Effector memory CD4-positive, alpha-beta T cell (primary cell): Measurements from ENCODE around the gene SLC6A1.

Source experiments
- DNase-seq, 3 donors: peaks; one replicate each; pipeline ENCODE4 v3.0.0-alpha.2; 2020
- H3K27ac ChIP-seq: 2 replicates; pipeline ENCODE4 v1.7.0; 2013; ENCODE audit warnings: mild to moderate bottlenecking, low read length, moderate library complexity; ENCODE audit not compliant: insufficient read depth, poor library complexity, severe bottlenecking
- H3K27me3 ChIP-seq: replicated peaks from 2 replicates; pipeline ENCODE4 v1.7.0; 2013; ENCODE audit warnings: mild to moderate bottlenecking, low read length; ENCODE audit not compliant: insufficient read depth, control insufficient read depth, poor library complexity, severe bottlenecking
- H3K36me3 ChIP-seq: 2 replicates; pipeline ENCODE4 v1.7.0; 2013; ENCODE audit warnings: mild to moderate bottlenecking, low read length, moderate library complexity; ENCODE audit not compliant: control insufficient read depth, insufficient read depth
- H3K4me1 ChIP-seq: 2 replicates; pipeline ENCODE4 v1.7.0; 2013; ENCODE audit warnings: low read length, mild to moderate bottlenecking; ENCODE audit not compliant: control insufficient read depth, insufficient read depth, poor library complexity, severe bottlenecking
- H3K4me3 ChIP-seq: 2 replicates; pipeline ENCODE4 v1.7.0; 2013; ENCODE audit warnings: low read length, low read depth, mild to moderate bottlenecking; ENCODE audit not compliant: insufficient read depth, poor library complexity, severe bottlenecking
- H3K9me3 ChIP-seq: 2 replicates; pipeline ENCODE4 v1.7.0; 2013; ENCODE audit warnings: mild to moderate bottlenecking, low read length, moderate library complexity; ENCODE audit not compliant: control insufficient read depth

Gene SLC6A1

DNA sequence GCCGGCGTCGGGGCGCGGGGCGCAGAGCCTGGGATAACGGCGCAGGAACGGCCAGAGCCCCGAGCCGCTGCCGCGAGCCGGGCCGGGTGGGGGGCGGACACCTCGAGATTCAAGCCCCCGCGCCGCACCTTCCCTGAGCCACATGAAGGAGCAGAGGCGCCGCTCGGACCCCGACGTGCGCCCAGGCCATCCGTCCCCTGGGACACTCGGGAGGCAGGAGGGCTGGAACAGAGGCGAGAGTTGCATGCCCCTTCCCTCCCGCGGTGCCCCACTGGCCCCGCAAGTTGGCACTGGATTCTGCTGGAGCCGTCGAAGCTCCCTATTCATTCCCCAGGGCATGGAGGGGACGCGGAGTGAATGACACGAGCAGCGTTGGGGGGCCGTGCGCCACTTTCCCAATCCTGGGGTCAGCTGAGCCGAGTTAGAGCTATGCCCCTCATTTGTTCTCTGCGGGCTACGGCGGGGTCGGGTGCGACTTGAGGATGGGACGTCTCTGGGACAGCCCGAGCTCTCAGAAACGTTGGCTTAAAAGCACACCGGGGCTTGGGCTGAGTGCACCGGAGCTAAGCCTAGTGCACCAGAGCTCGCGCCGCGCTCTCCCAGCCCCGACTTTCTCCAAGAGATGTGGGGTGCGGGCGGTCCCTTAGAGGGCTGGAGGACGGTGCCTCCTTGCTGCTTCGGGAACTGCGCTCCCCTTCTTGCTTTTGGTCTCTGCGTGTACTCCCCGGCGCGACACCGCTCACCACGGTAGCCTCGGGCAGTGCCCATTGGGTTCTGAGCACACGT lies 588 bp downstream of the SLC6A1 start:
- Histone ChIP-seq H3K9me3 (no peaks in the 10 kb centered on the region), H3K36me3 (no peaks in the 10 kb centered on the region), H3K27ac (no peak overlapping the region), H3K4me1 (peaks cover 8% of the 10 kb centered on the region), H3K4me3 (no peak overlapping the region), H3K27me3 (peaks cover 21% of the 10 kb centered on the region)
- DNase-seq, result no peak

GRCh38 chr3:10993729-10994065 lies 1.1 kb downstream of the SLC6A1 start:
- Histone ChIP-seq H3K4me3 (no peak overlapping the region), H3K27me3 (peaks cover 21% of the 10 kb centered on the region), H3K27ac (no peak overlapping the region), H3K36me3 (no peaks in the 10 kb centered on the region), H3K4me1 (peaks cover 8% of the 10 kb centered on the region), H3K9me3 (no peaks in the 10 kb centered on the region)
- no peak for DNase-seq

DNA sequence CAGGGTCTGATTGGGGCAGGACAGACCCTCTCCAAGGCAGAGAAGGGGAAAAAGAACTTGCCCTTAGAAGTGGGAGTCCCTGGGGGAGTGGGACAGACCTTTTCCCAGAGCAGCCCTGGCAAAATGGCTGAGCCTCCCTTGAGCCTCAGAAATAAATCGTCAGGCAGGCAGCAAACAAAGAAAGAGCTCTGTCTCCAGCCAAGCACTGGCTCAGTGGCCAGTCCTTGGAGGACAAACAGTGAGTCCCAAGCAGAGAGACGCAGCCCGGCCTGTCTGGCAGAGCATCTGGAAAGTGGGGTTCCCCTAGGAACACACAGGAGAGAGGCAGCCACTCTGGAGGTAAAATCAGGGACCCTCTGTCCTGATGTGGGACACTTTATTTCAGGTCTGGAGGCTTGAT lies 1.8 kb downstream of the SLC6A1 start:
- peaks cover 21% of the 10 kb centered on the region for H3K27me3 ChIP-seq
- H3K27ac ChIP-seq, result no peak overlapping the region
- H3K4me1 ChIP-seq, result peaks cover 8% of the 10 kb centered on the region
- H3K4me3 ChIP-seq, result no peak overlapping the region
- DNase-seq, result no peak
- H3K9me3 ChIP-seq, result no peaks in the 10 kb centered on the region
- H3K36me3 ChIP-seq, result no peaks in the 10 kb centered on the region

GRCh38 chr3:10995871-10996270 lies 3.3 kb downstream of the SLC6A1 start:
- Histone ChIP-seq H3K4me3 (no peak overlapping the region), H3K4me1 (peaks cover 8% of the 10 kb centered on the region), H3K27me3 (peaks cover 15% of the 10 kb centered on the region), H3K9me3 (no peaks in the 10 kb centered on the region), H3K27ac (no peak overlapping the region), H3K36me3 (no peaks in the 10 kb centered on the region)
- DNase-seq, result no peak

- no peaks in the 10 kb centered on the region for H3K9me3 ChIP-seq
- no peak overlapping the region for H3K27ac ChIP-seq
- no peaks in the 10 kb centered on the region for H3K36me3 ChIP-seq
- DNase-seq, result no peak
- H3K27me3 ChIP-seq, result peaks cover 9% of the 10 kb centered on the region
- no peak overlapping the region for H3K4me3 ChIP-seq
- H3K4me1 ChIP-seq, result peaks cover 8% of the 10 kb centered on the region
These were observed 3.9 kb downstream of the SLC6A1 start for GRCh38 chr3:10996345-10997013.

- no peak for DNase-seq
- H3K4me3 ChIP-seq, result no peak overlapping the region
- no peaks in the 10 kb centered on the region for H3K36me3 ChIP-seq
- H3K27me3 ChIP-seq, result peaks cover 5% of the 10 kb centered on the region
- H3K4me1 ChIP-seq, result peaks cover 5% of the 10 kb centered on the region
- H3K9me3 ChIP-seq, result no peaks in the 10 kb centered on the region
- no peak overlapping the region for H3K27ac ChIP-seq
These were observed 4.6 kb downstream of the SLC6A1 start for GRCh38 chr3:10997196-10997595.

DNA sequence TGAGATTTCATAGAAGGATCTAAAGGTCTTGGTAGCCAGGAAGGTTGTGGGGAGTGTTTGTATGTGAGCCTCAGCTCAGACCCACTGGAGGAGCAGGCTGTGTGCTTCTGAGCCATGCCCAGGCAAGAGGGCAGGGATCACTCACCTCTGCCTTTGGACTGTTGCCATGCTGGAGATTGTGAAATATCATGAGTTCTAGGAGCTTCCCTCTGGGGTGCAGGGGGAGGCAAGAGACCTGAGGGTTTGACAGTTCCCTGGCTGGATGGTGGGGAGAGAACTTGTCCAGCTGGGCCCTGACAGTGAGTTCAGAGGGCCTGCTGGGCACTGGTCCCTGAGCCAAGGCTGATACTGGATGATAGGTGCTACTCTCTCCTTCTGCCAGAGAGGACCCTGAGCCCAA lies 6.0 kb downstream of the SLC6A1 start:
- DNase-seq, result no peak

DNA sequence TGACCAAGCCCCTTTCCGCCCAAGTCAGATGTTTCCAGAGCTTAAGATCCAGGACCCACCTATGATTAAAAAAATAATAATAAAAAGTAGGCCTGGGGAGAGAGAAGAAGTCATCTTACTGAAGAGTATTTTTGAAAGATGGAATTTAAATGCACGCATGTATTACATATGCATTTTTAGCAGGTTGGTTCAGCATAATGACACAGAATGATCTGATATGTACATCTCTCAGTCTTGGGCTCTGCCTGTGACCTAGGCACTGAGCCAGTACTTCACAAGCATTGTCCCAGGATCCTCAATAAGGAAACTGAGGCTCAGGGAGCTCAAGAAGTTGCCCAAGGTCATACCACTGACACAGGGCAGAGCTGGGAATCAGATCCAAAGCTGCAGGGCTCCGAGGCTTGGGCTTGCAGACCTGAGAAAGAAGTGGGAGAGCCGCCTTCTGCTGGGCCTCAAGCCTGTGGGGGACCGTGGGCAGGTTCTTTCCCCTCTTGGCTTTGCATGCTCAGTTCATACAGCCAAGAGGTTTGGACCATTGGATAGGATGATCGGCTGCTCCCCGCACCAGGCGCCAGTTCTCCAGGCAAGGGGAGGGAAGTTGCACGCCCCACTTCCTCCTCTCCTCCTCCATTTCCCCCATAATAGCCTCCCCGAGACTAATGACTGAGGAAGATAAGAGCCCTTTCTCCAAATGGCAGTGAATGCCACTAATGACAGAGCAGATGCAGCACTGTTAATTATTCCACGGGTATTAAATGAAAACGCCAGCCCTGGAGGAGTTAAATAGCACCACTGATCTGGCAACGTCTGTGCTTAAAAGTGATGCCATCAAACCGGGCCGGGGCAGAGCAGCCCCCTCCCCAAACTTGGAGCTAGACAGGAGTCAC lies 6.9 kb downstream of the SLC6A1 start:
- no peaks in the 10 kb centered on the region for H3K27me3 ChIP-seq
- H3K27ac ChIP-seq, result no peak overlapping the region
- DNase-seq, result no peak
- no peaks in the 10 kb centered on the region for H3K4me1 ChIP-seq
- H3K36me3 ChIP-seq, result no peaks in the 10 kb centered on the region
- H3K4me3 ChIP-seq, result no peak overlapping the region
- H3K9me3 ChIP-seq, result no peaks in the 10 kb centered on the region

More for the DNA sequence above, 6.0 kb downstream of the SLC6A1 start:
- peaks cover under 1% of the 10 kb centered on the region for H3K4me1 ChIP-seq
- H3K9me3 ChIP-seq, result no peaks in the 10 kb centered on the region
- H3K36me3 ChIP-seq, result no peaks in the 10 kb centered on the region
- H3K27me3 ChIP-seq, result no peaks in the 10 kb centered on the region
- H3K27ac ChIP-seq, result no peak overlapping the region
- H3K4me3 ChIP-seq, result no peak overlapping the region

DNA sequence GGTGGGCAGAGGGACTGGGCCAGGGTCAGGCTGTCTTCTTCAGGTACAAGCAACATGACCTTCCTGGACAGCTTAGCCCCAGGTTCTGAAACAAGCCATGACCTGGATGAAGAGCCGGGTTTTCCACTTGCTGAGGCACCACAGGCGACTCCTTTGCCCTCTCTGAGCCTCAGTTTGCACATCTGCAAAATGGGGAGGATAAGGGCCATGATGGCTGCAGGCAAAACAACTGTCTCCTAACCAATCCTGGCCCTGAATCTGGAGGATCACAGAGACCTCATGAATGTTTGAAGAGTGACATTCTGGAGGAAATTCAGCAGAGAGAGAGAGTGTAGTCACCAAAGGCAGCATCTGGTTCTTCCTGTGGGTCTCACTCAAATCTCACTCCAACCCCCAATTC lies 8.0 kb downstream of the SLC6A1 start:
- no peak overlapping the region for H3K27ac ChIP-seq
- no peaks in the 10 kb centered on the region for H3K4me1 ChIP-seq
- DNase-seq, result no peak
- H3K9me3 ChIP-seq, result no peaks in the 10 kb centered on the region
- H3K36me3 ChIP-seq, result no peaks in the 10 kb centered on the region
- H3K4me3 ChIP-seq, result no peak overlapping the region
- no peaks in the 10 kb centered on the region for H3K27me3 ChIP-seq
